ENCODE measurements around the gene UBE2E2.

DNA sequence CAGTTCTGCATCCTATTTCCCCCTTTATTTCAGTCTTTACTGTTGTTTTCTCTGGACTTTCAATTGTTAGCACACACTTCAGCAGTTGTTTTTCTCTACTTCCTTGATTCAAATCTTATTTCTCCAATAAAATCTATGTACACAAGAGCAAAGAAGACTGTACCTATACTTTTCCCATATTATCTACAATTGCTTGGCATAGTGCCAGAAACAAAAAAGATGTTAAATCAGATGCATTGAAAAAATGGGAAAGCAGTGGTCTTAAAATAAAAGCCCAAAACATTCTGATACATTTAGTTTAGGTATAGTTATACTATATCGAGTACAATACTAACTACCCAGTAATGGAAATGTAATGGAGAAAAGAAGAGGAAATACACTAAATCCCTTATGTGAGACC, 265.1 kb downstream of the UBE2E2 start:
- TF ChIP-seq, protein P1, sequence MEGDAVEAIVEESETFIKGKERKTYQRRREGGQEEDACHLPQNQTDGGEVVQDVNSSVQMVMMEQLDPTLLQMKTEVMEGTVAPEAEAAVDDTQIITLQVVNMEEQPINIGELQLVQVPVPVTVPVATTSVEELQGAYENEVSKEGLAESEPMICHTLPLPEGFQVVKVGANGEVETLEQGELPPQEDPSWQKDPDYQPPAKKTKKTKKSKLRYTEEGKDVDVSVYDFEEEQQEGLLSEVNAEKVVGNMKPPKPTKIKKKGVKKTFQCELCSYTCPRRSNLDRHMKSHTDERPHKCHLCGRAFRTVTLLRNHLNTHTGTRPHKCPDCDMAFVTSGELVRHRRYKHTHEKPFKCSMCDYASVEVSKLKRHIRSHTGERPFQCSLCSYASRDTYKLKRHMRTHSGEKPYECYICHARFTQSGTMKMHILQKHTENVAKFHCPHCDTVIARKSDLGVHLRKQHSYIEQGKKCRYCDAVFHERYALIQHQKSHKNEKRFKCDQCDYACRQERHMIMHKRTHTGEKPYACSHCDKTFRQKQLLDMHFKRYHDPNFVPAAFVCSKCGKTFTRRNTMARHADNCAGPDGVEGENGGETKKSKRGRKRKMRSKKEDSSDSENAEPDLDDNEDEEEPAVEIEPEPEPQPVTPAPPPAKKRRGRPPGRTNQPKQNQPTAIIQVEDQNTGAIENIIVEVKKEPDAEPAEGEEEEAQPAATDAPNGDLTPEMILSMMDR (IDR thresholded peaks at IDR 0.05 in 4 of 5, conservative IDR thresholded peaks at IDR 0.05 in 1 of 5): no peak
- TF ChIP-seq POLR2A (IDR thresholded peaks at IDR 0.05): no peak

Measured in gastrocnemius medialis (tissue), 4 donors.